HG03460 (cell line): Measurements from ENCODE around the gene MYH9.

Experiments used
- ATAC-seq: cut with Tn5 transposase; IDR thresholded peaks from one replicate; pipeline ENCODE4 v1.9.1; 2021; ENCODE audit not compliant: unreplicated experiment

The MYH9 gene

GRCh38 chr22:36319595-36320497 is 67.9 kb downstream of the MYH9 start:
- no peak for ATAC-seq

- ATAC-seq, result no peak
Measured at GRCh38 chr22:36318442-36318841, 69.3 kb downstream of the MYH9 start.

- no peak for ATAC-seq
Measured at GRCh38 chr22:36317658-36318271, 70.0 kb downstream of the MYH9 start.

GRCh38 chr22:36316419-36316818 is 71.3 kb downstream of the MYH9 start:
- ATAC-seq, result no peak

GRCh38 chr22:36315325-36315724 is 72.4 kb downstream of the MYH9 start:
- no peak for ATAC-seq

GRCh38 chr22:36311386-36312085 is 76.2 kb downstream of the MYH9 start:
- no peak for ATAC-seq

GRCh38 chr22:36308880-36309279 is 78.9 kb downstream of the MYH9 start:
- ATAC-seq, result no peak

- ATAC-seq, result no peak
Measured at GRCh38 chr22:36306227-36306626, 81.5 kb downstream of the MYH9 start.

GRCh38 chr22:36305813-36306212 is 82.0 kb downstream of the MYH9 start:
- no peak for ATAC-seq

GRCh38 chr22:36304429-36304828 is 83.3 kb downstream of the MYH9 start:
- no peak for ATAC-seq

GRCh38 chr22:36303874-36304273 is 83.9 kb downstream of the MYH9 start:
- ATAC-seq, result no peak

GRCh38 chr22:36303115-36303467 is 84.7 kb downstream of the MYH9 start:
- ATAC-seq, result no peak

- ATAC-seq, result no peak
Measured at GRCh38 chr22:36302439-36303114, 85.2 kb downstream of the MYH9 start.

GRCh38 chr22:36301851-36302250 is 85.9 kb downstream of the MYH9 start:
- ATAC-seq, result no peak

GRCh38 chr22:36301384-36301828 is 86.4 kb downstream of the MYH9 start:
- no peak for ATAC-seq

- no peak for ATAC-seq
Measured at GRCh38 chr22:36300396-36301212, 87.2 kb downstream of the MYH9 start.

GRCh38 chr22:36299911-36300310 is 87.9 kb downstream of the MYH9 start:
- ATAC-seq, result no peak

- no peak for ATAC-seq
Measured at GRCh38 chr22:36299295-36299694, 88.5 kb downstream of the MYH9 start.

- no peak for ATAC-seq
Measured at GRCh38 chr22:36298601-36299000, 89.2 kb downstream of the MYH9 start.

GRCh38 chr22:36298118-36298517 is 89.6 kb downstream of the MYH9 start:
- no peak for ATAC-seq
